NCI-H748 (cell line): Measurements from ENCODE around the gene ERVH48-1.
"Not testable (repeated sequence)": the region's sequence is repeated elsewhere in the genome, so short reads cannot be mapped to it uniquely, and the experiment has no call there.

Experiments used
- DNase-seq: peaks from one replicate; lab custom pipeline; 2025; ENCODE audit not compliant: unreplicated experiment; lab: John Stamatoyannopoulos, UW

ERVH48-1 gene

GRCh38 chr21:42939582-42940413 lies 14.4 kb upstream of the ERVH48-1 start:
- DNase-seq: no peak

DNA sequence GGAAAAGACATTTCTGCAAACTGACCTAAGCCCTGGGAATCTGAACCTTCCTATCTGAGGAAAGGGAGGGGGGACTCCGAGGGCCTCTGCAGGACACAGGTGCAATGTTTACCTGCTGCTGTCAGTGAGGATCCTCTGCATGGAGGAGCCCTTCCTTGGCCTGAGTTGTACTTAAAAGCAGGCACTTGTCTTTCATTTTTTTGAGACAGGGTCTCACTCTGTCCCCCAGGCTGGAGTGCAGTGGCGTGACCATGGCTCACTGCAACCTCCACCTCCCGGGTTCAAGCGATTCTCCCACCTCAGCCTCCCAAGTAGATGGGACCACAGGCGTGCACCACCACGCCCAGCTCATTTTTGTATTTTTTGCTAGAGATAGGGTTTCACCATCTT lies 13.2 kb upstream of the ERVH48-1 start:
- DNase-seq: not testable (repeated sequence)

- DNase-seq: no peak
Observed at GRCh38 chr21:42937960-42938605, 12.7 kb upstream of the ERVH48-1 start.

DNA sequence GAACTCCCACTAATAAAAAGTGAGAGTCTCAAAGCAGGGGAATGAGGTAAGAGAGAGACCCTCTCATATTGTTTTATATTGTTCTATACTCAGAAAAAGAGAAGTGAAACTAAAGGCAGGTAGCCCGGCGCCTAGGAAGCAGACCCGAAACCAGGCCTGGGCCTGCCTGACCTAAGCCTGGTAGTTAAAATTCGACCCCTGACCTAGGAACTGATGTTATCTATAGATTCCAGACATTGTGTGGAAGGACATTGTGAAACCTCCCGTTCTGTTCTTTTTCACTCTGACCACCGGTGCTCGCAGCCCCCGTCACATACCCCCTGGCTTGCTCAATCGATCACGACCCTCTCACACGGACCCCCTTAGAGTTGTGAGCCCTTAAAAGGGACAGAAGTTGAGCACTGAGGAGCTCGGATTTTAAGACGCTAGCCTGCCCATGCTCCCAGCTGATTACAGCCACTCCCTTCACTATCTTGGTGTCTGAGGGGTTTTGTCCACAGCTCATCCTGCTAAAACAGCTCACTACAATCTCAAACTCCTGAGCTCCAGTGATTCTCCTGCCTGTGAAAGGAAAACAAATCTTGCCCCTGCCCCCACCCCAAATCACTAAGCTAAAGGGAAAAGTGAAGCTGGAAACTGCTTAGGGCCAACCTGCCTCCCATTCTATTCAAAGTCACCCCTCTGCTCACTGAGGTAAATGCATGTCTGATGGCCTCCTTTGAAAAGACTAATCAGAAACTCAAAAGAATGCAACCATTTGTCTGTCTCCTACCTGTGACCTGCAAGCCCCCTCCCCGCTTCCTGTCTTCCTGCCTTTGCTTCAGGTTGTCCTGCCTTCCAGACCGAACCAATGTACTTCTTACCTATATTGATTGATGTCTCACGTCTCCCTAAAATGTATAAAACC lies 11.9 kb upstream of the ERVH48-1 start:
- not testable (repeated sequence) for DNase-seq

GRCh38 chr21:42936360-42936759 lies 10.9 kb upstream of the ERVH48-1 start:
- not testable (repeated sequence) for DNase-seq

GRCh38 chr21:42933973-42934372 lies 8.5 kb upstream of the ERVH48-1 start:
- not testable (repeated sequence) for DNase-seq

DNA sequence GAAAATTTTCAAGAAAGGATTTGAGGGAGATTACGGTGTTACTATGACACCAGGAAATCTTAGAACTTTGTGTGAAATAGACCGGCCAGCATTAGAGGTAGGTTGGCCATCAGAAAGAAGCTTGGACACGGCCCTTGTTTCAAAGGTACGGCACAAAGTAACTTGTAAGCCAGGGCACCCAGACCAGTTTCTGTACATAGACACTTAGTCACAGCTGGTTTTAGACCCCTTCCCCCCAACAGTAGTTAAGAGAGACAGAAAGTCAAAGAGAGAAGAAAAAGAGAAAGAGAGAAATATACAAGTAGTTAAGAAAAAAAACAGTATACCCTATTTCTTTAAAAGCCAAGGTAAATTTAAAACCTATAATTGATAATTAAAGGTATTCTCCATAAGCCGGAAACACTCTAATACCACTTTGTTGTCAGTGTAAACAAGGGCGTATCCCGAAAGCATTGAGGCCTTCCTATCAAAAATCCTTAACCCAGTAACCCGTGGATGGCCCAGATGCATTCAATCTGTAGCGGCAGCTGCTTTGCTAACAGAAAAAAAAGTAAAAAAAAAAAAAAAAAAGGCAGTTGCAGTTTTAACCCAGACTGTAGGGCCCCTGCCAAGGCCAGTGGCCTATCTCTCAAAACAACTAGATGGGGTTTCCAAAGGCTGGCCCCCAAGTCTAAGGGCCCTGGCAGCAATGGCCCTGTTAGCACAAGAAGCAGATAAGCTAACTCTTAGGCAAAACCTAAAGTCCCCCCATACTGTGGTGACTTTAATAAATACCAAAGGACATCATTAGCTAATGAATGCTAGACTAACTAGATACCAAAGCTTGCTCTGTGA lies 7.9 kb upstream of the ERVH48-1 start:
- peak; percentile 81 for DNase-seq

- DNase-seq: not testable (repeated sequence)
Observed at GRCh38 chr21:42932378-42933136, 7.1 kb upstream of the ERVH48-1 start.

DNA sequence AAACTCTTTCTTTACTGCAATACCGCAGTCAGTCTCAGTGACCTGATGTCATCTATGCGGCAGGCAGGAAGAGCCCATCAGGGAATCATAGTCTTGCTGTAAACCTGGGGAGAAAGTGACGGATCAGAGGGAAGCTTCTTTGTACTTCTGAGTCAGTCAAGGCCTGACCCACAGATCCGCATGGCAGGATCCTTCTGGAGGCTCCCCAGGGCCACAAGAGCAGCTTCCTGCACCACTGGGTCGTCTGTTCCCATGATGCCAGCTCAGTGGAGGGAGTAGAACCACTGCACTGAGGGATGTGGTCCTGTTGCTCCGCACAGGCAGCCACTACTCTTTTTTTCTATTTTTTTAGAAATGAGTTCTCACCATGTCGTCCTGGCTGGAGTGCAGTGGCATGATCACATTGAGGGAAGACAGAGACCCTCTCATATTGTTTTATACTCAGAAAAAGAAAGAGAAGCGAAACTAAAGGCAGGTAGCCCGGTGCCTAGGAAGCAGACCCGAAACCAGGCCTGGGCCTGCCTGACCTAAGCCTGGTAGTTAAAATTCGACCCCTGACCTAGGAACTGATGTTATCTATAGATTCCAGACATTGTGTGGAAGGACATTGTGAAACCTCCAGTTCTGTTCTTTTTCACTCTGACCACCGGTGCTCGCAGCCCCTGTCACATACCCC lies 6.3 kb upstream of the ERVH48-1 start:
- no peak for DNase-seq

DNA sequence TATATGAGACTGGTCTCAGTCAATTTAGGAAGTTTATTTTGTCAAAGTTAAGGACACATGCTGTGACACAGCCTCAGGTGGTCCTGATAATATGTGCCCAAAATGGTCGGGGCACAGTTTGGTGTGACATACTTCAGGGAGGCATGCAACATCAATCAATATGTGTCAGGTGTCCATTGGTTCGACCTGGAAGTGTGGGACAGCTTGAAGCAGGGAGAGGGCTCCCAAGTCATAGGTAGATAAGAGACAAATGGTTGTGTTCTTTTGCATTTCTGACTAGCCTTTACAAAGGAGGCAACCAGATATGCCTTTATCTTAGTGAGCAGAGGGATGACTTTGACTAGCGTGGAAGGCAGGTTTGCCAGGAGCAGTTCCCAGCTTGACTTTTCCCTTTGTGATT lies 4.5 kb upstream of the ERVH48-1 start:
- no peak for DNase-seq

GRCh38 chr21:42927474-42928200 lies 2.2 kb upstream of the ERVH48-1 start:
- DNase-seq: not testable (repeated sequence)

DNA sequence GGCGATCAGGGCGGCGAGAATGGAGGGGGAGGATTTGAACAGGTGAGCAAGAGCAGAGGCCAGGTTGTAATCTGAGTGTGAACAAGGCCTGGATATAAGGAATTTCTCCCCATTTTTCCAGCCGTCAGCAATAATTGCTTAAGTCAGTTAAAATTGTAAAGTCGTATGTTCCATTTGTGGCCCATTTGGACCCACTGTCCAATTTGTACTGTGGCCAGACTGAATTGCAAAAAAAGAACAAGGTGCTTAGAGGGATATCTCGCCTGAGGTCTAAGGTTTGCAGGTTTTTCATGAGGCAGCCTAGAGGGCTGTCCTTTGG lies 1.0 kb downstream of the ERVH48-1 start:
- DNase-seq: no peak

DNA sequence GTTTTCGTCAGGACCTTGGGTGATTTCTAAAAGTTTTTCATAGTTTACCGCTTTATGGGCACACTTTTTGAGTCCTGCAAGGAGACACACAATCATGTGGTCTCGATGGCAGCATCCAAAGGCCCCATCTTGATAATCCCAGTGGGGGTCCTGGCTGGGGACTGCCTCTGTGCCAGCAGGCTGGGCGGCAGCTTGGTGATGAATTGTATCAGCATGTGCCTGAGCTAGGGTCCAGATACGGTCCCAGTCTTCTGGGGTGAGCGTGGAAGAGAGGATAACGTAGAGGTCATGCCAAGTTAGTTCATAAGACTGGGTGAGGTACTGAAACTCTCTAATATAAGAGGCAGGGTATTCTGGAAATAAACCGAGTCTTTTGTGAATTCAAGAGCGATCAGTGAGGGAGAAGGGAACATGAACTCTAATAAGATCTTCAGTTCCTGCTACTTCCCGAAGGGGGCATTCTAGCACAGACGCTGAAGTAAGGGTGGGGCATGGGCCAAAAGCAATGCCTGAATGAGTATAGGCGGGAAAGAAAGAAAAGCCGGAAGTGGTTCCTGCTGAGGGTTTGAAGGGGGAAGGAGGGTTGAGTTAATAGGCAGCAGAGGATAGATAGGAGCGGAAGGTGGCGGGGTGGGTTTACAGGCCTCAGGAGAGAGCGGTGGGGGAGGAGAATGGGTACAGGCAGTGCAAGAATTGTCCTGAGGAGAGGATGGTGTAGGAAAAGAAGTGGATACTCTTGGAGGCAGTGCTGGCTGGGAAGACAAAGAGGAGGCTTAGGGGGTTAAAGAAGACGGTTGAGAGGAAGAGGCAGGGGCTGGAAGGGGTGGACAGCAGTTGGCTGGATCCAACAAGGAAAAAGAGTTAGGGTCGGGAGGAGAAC lies 1.6 kb downstream of the ERVH48-1 start:
- peak; percentile 96 for DNase-seq

GRCh38 chr21:42922918-42923317 lies 2.5 kb downstream of the ERVH48-1 start:
- no peak for DNase-seq

GRCh38 chr21:42921927-42922326 lies 3.5 kb downstream of the ERVH48-1 start:
- DNase-seq: no peak

DNA sequence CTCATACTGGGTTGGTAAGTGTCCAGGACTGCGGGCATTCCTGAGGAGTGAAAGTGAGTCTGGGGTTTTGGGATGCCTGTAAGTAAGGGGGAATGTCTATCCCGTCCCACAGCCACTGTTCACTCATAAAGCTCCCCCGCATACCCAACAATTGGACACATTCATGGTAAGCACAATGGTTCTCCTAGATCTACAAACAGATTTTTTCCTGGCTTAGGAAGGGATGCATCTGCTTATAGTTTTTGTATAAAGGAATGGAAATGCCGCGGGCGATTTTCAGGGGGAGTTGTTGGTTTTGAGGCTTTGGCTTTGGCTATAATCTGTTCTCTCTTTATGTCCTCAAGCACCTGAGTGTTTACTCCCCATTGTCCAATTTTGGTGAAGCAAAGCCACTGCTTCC lies 7.1 kb downstream of the ERVH48-1 start:
- peak; percentile 23 for DNase-seq

- no peak for DNase-seq
Observed at GRCh38 chr21:42913476-42913875, 12.0 kb downstream of the ERVH48-1 start.

DNA sequence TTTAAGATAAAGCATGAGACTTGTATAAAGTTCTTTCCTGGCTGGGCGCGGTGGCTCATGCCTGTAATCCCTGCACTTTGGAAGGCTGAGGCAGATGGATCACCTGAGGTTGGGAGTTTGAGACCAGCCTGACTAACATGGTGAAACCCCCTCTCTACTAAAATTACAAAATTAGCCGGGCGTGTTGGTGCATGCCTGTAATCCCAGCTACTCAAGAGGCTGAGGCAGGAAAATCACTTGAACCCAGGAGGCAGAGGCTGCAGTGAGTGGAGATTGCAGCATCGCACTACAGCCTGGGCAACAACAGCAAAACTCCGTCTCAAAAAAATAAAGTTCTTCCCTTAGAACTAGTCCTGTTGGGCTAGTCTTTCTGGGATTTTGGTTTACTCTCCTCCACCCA lies 13.5 kb downstream of the ERVH48-1 start:
- DNase-seq: not testable (repeated sequence)
